Activated T-helper 1 cell treated with anti-CD3 and anti-CD28 coated beads, Interleukin-12 subunit alpha, Interleukin-12 subunit beta, Interleukin-2, Interleukin-4 antibody, amounts not matched to agents 30 ng/mL and 10 ng/mL and 1 ng/mL, durations not matched to agents 14 hours and 24 hours and 36 hours (primary cell): ENCODE measurements around the gene WDR64. TPM values are rescaled to one million over a fixed set of nuclear protein-coding genes. Genes with fewer than 3 reads are reported as not detected.

Experiments used
- DNase-seq: peaks from one replicate; pipeline ENCODE4 v3.0.0; 2021; ENCODE audit warnings: low spot score
- H3K27ac Mint-ChIP-seq: one replicate; pipeline ENCODE4 v1.8.0; 2021; ENCODE audit warnings: mild to moderate bottlenecking, mixed read lengths
- H3K27me3 Mint-ChIP-seq: one replicate; pipeline ENCODE4 v1.8.0; 2022; ENCODE audit warnings: mild to moderate bottlenecking, moderate library complexity, mixed read lengths; ENCODE audit not compliant: insufficient read depth
- H3K36me3 Mint-ChIP-seq: one replicate; pipeline ENCODE4 v1.8.0; 2021; ENCODE audit warnings: low read depth, mixed read lengths
- H3K4me1 Mint-ChIP-seq: one replicate; pipeline ENCODE4 v1.8.0; 2021; ENCODE audit warnings: low read depth, mixed read lengths
- H3K4me3 Mint-ChIP-seq: one replicate; pipeline ENCODE4 v1.8.0; 2021; ENCODE audit warnings: mild to moderate bottlenecking, moderate library complexity, mixed read lengths
- H3K9me3 Mint-ChIP-seq: one replicate; pipeline ENCODE4 v1.8.0; 2021; ENCODE audit warnings: mixed read lengths
- intact Hi-C: fragments of 100-400 bp; cut with micrococcal nuclease; formaldehyde crosslinking; loops from one replicate; pipeline ENCODE4 v1.15.1; 2024
- total RNA-seq: library from RNA; stranded (reverse); gene quantifications from 2 replicates; pipeline ENCODE4 v1.2.3, GENCODE V29; 2022

Gene WDR64
- total RNA-seq, 1 donor from 2014 or later: not detected

DNA sequence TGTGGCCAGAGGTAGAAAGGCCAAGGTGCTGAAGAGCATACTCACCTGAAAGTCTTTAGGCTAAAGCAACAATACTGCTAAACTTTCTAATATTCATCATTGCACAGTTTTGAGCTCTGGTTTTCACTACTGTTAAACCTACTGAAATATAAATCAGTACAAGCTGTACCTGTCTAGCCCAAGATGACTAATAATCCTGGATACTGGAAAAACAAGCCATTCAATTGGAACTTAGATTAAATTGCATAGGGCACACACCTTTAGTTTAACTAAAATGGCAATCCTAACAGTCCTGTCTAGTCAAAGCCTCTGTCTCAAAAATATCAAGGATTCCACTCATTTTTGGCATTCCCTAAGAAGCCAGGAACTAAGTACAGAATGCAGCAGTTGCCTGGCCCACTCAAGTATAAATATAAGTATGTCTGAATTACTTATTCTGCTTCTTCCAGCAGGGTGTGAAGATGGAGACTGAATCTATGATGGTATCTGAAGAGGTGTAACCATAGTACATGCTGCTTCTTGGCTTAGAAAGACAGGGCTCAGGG lies 15.0 kb upstream of the WDR64 start:
- peak overlapping the region; percentile 69 for H3K4me3 Mint-ChIP-seq
- no peak overlapping the region for H3K27ac Mint-ChIP-seq
- H3K9me3 Mint-ChIP-seq: no peaks in the 10 kb centered on the region
- H3K4me1 Mint-ChIP-seq: peaks cover 54% of the 10 kb centered on the region
- peaks cover 28% of the 10 kb centered on the region for H3K36me3 Mint-ChIP-seq
- no peaks in the 10 kb centered on the region for H3K27me3 Mint-ChIP-seq
- no peak for DNase-seq
- intact Hi-C loops: no loop called here

DNA sequence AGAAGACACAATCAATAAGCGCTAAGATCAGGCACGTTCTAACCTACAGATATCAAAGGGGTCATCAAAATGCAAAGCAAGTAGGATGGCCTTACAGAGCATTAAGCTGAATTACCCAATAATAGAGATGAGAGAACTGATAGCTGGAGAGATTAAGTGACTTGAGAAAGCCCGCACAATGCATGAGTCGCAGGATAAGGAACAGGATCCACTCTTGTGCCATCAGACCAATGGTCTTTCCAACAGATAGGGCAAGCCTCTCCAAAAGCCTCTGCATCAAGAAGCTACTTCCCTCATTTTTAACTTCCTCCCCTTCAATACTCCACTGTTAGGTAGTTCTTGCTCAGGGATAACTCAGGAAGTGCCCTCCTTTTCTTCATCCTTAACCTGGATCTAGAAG lies 14.5 kb upstream of the WDR64 start:
- Mint-ChIP-seq H3K4me3 (peak overlapping the region; percentile 69), H3K27ac (no peak overlapping the region), H3K27me3 (no peaks in the 10 kb centered on the region), H3K4me1 (peaks cover 51% of the 10 kb centered on the region), H3K9me3 (peaks cover 4% of the 10 kb centered on the region), H3K36me3 (peaks cover 24% of the 10 kb centered on the region)
- DNase-seq: no peak
- intact Hi-C loops: no loop called here

DNA sequence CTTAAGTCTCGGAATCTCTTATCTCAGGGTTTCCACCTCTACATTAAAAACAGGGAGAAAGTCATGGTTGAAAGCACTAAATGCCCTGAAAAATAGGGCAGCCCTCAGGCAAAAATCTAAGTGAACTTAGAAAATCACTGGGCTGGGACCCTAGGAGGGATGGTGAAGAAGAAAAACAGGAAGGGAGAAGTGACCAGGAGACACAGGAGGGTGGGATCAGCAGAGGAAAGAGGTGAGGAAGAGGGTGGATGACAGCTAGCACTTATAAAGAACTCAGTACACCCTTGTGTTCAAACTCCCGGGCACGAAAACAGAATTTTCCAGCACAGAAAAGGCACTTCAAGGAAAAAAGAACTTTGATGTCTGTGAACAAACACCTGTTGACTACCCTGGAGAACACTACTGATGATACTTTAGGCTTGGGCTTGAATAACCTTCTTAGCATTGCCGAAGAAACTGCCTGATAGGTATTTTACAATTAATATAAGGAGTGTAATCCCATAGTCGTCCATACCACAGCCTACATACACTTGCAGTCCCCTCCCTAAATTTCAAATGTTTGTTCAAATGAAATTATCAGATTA lies 13.9 kb upstream of the WDR64 start:
- Mint-ChIP-seq H3K4me1 (peaks cover 51% of the 10 kb centered on the region), H3K27ac (peak overlapping the region; percentile 13)

DNA sequence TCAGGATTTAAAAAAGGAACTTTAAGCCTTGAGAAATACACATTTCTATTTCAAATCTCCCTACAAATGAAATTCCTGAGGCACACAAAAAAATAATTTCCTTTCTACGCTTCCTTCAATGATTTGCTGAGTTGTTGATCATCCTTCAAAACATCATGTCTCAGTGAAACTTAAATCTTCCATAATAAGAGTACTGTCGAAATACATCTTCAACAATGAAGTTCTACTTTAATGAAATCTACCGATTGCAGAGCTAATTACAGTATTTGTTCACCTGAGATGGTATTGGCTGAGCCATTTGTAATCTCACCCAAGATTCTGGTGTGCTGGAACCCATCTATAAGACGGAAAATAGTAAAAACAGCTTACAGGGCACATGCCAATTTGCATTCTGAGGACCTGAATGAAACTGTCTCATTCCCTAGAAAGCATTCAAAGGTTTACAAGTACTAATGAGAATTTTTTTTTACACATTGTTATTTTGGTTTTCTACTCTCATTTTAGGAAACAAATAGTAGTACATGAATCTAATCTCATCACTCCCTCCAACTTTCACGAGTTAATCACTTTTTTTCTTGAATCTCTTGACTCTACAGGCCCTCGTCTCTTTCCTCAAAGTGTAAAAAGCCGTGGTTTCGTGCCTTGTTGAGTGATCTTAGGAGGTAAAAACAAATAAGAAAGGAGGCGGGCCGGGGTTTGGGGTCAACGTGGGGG lies 13.0 kb upstream of the WDR64 start:
- DNase-seq: no peak
- peak overlapping the region; percentile 84 for H3K4me3 Mint-ChIP-seq
- H3K4me1 Mint-ChIP-seq: peaks cover 57% of the 10 kb centered on the region
- peaks cover 9% of the 10 kb centered on the region for H3K9me3 Mint-ChIP-seq
- peaks cover 23% of the 10 kb centered on the region for H3K36me3 Mint-ChIP-seq
- intact Hi-C loops: no loop called here
- peak overlapping the region; percentile 82 for H3K27ac Mint-ChIP-seq
- no peaks in the 10 kb centered on the region for H3K27me3 Mint-ChIP-seq

More for the DNA sequence above, 13.9 kb upstream of the WDR64 start:
- peaks cover 5% of the 10 kb centered on the region for H3K9me3 Mint-ChIP-seq
- no peaks in the 10 kb centered on the region for H3K27me3 Mint-ChIP-seq
- intact Hi-C loops: no loop called here
- DNase-seq: no peak
- peaks cover 24% of the 10 kb centered on the region for H3K36me3 Mint-ChIP-seq
- H3K4me3 Mint-ChIP-seq: peak overlapping the region; percentile 84

DNA sequence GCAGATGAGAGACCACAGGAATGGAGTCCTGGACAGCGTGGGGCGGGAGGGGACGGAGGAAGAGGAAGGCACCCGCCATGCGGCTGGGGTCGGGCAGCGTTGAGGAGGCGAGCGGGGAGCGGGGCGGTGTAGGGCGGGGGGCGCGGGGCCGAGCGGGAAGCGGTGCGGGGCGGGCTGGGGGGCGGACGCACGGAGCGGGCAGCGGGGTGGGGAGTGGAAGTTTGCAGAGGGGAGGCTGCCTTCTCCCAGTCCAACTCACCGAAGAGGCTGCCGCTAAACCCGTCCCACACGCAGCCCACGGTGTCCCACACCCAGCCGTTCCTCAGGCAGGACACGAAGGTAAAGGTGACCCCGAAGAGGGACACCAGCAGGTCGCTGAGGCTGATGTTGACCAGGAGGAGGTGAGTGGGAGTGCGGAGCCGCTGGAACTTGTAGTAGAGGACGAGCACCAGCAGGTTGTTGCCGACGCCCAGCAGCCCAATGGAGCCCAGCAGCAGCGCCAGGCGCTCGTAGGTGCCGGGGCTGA lies 12.4 kb upstream of the WDR64 start:
- Mint-ChIP-seq H3K9me3 (peaks cover 9% of the 10 kb centered on the region), H3K36me3 (peaks cover 19% of the 10 kb centered on the region), H3K27me3 (no peaks in the 10 kb centered on the region), H3K27ac (peak overlapping the region; percentile 82), H3K4me3 (peak overlapping the region; percentile 84), H3K4me1 (peaks cover 59% of the 10 kb centered on the region)
- intact Hi-C loops: loop anchor here (1.0 to 2.0 kb wide), 7 partner anchors 12 to 1615 kb away; partner anchors contain the start of genes CEP170 and FH
- DNase-seq: peak; percentile 24

DNA sequence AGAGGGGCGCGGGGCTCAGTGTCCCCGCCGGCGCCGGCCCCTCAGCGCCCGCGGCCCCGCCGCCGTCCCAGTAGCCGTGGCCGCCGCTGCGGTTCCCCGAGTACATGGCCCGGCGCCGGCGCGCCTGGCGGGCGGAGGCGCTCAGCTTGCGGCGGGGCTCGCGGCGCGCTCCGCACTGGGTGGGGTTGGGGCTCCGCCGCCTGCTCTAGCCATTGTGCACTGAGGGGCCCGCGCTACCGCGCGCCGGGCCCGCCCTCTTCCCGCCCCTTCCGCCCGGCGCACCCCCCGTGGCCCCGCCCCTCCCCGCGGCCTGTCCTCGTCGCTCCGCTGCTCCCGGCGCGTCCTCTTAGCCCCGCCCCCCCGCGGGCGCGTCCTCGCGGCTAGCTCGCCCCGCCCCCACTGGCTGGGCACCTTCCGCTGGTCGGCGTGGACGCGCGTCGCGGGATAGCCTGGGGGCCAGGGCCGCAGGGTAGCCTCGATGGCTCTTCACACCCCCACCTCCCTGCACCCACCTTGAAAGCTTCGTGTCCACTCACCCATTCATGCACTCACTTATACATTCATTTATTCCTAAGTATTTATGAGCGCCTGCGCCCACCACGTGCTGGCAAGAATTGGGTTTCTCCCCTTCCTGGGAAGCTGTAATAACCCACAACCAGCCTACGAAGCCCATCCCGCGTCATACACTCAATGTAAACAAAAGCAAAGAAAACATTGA lies 11.8 kb upstream of the WDR64 start, which contains the start of the genes CHML and OPN3:
TSS of gene CHML (minus strand) at position 221 of the 718 bp plus-strand sequence. CDS start 4,603 bp downstream, outside the sequence.
TSS of gene OPN3 (minus strand) at position 221 of the 718 bp plus-strand sequence. CDS start at position 106, 115 bp downstream.
- H3K27me3 Mint-ChIP-seq: no peaks in the 10 kb centered on the region
- H3K27ac Mint-ChIP-seq: peak within 1 kb of the TSS; percentile 85
- peaks cover 14% of the 10 kb centered on the region for H3K36me3 Mint-ChIP-seq
- H3K4me1 Mint-ChIP-seq: peaks cover 54% of the 10 kb centered on the region
- peak within 1 kb of the TSS; percentile 84 for H3K4me3 Mint-ChIP-seq
- peaks cover 9% of the 10 kb centered on the region for H3K9me3 Mint-ChIP-seq
- DNase-seq: peak; percentile 90
- intact Hi-C loops: loop anchor here (1.0 to 2.0 kb wide), 7 partner anchors 13 to 1614 kb away; partner anchors contain the start of genes CEP170 and FH

DNA sequence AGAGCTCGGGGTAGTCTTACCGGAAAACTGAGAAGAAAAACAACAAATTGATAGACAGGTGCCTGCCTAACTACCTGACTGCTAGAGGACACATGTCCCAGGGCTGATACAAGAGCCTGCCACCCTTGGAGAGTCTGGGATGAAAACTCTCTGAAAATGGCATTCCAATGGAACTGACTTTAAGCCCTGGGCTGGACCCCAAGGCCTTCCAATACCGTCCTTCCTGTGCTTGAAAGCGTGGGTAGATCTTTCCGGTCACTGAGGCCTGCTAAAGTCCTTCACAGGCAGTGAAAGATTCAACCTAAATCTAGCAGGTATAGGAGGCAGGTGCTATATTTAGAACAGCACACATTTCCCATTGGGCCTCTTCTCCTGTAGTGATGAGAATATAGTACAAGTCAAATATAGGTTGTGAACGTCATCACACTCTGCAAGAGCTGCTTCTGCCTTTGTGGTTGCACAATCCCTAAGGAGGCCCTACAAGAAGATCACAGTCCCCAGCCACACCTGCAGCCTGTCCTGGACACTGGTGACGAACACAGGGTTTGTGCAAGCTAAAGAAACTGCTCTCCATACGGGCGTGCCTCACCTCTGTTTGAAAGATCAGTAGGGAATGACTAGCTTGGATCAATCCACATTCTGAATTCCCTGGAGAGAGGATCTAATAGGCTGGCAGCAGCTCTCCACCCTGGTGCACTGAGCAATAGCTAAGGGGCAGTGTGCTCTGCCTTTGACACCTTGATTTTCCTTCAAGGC lies 11.0 kb upstream of the WDR64 start:
- peak overlapping the region; percentile 78 for H3K4me3 Mint-ChIP-seq
- intact Hi-C loops: loop anchor here (1.0 to 2.0 kb wide), 7 partner anchors 14 to 1614 kb away; partner anchors contain the start of genes CEP170 and FH
- no peak for DNase-seq
- peaks cover 9% of the 10 kb centered on the region for H3K9me3 Mint-ChIP-seq
- no peaks in the 10 kb centered on the region for H3K27me3 Mint-ChIP-seq
- H3K4me1 Mint-ChIP-seq: peaks cover 46% of the 10 kb centered on the region
- peaks cover 11% of the 10 kb centered on the region for H3K36me3 Mint-ChIP-seq
- peak overlapping the region; percentile 85 for H3K27ac Mint-ChIP-seq

DNA sequence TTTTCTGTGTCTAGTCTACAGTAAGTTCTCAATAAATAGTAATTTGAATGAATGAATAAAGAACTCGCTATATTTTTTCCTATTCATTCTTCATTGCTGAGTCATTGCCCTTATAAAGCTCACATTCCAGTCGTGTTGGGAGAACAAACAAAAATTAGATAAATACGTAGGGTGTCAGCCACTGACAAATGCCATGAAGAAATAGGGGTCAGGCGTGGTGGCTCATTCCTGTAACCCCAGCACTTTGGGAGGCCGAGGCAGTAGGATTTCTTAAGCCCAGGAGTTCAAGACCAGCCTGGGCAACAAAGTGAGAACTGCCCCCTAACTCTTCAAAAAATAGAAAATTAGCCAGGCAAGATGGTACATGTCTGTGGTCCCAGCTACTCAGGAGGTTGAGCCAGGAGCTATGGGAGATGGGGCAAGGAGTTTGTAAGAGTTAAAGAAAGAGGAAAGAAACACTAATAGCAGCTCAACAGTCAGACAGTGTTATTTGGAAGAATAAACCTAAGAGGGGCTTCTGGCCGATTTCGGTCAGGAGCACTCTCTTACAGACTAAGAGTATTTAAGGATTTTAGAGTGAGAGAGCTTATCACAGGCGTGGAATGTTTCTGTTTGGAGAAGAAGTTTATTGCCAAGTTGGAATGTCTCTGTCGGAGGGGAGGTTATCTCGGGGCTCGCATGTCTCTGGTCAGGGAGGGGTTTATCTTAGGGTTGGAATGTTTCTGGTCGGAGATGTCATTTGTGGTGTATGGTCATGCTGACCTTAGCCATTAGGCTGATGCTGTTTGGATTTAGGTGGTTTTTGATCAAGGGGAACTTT lies 10.1 kb upstream of the WDR64 start:
- Mint-ChIP-seq H3K9me3 (peaks cover 9% of the 10 kb centered on the region), H3K27me3 (no peaks in the 10 kb centered on the region), H3K4me3 (no peak overlapping the region), H3K36me3 (peaks cover 8% of the 10 kb centered on the region), H3K4me1 (peaks cover 37% of the 10 kb centered on the region), H3K27ac (no peak overlapping the region)
- intact Hi-C loops: loop anchor here (2.0 kb wide), 1 partner anchor 1613 kb away; the partner anchor contains the start of gene CEP170
- DNase-seq: no peak

DNA sequence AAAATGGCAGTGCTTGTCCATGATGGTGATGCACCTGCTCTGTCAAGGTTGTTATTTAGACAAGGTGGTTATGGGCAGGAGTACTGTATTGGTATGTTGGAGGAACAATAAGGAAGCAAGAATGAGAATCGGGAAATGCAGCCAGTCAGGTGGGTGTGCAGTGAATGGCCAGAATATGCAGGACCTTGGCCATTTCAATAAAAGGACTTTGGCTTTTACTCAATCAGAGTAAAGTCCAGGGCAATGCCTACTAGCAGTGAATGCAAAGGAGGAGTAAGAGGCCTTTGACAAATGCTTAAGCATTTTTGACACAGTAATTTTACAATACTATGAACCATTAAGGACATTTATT lies 9.5 kb upstream of the WDR64 start:
- Mint-ChIP-seq H3K27me3 (no peaks in the 10 kb centered on the region), H3K36me3 (peaks cover 8% of the 10 kb centered on the region), H3K4me1 (peaks cover 31% of the 10 kb centered on the region), H3K9me3 (peaks cover 9% of the 10 kb centered on the region), H3K27ac (no peak overlapping the region), H3K4me3 (no peak overlapping the region)
- no peak for DNase-seq
- intact Hi-C loops: no loop called here

DNA sequence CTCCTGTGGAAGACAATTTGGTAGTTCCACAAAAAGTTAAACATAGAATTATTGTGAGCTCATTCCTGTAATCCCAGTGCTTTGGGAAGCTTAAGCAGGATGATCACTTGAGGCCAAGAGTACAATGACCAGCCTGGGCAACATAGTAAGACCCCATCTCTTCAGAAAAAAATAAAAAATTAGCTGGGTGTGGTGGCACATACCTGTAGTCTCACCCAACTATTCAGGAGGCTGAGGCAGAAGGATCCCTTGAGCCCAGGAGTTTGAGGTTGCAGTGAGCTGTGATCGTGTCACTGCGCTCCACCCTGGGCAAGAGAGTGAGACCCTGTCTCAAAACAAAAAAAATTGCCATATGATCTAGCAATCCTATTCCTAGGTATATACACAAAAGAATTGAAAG lies 7.8 kb upstream of the WDR64 start:
- Mint-ChIP-seq H3K4me3 (no peak overlapping the region), H3K27ac (peak overlapping the region; percentile 46), H3K27me3 (no peaks in the 10 kb centered on the region), H3K9me3 (peaks cover 9% of the 10 kb centered on the region), H3K36me3 (no peaks in the 10 kb centered on the region), H3K4me1 (peaks cover 16% of the 10 kb centered on the region)
- intact Hi-C loops: no loop called here
- no peak for DNase-seq

DNA sequence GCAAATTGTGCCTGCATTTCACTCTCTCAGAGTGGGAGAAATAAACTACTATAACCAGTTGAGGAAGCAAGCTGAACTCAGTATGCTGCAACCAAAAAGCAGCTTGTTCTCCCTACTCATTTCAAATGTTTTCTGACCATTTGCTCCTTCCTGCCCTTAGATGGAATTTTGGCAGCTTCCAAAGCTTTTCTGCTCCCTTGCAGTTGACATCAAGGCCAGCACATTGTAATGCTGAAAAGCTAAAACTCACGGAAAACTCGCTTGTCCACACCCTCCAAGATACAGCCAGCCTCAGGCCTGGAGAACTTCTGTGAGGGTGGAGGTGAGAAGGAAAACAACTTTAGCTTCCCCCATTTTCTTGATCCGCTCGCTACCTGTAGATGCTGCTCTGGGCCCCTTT lies 6.9 kb upstream of the WDR64 start:
- Mint-ChIP-seq H3K27me3 (no peaks in the 10 kb centered on the region), H3K9me3 (peaks cover 9% of the 10 kb centered on the region), H3K36me3 (no peaks in the 10 kb centered on the region), H3K4me3 (no peak overlapping the region), H3K4me1 (peaks cover 16% of the 10 kb centered on the region), H3K27ac (no peak overlapping the region)
- no peak for DNase-seq
- intact Hi-C loops: no loop called here
